ENCODE results near the gene PLD2. TPM values are rescaled to one million over a fixed set of nuclear protein-coding genes. Genes with fewer than 3 reads are reported as not detected.

The PLD2 gene
- total RNA-seq, 1 experiment from 2014 or later, result 31.7 TPM

- Mint-ChIP-seq H3K9me3 (ENCODE audit: unreplicated experiment) (no peaks in the 10 kb centered on the region), H3K27me3 (ENCODE audit: insufficient read depth, unreplicated experiment) (no peaks in the 10 kb centered on the region), H3K4me1 (ENCODE audit: insufficient read depth, unreplicated experiment) (no peaks in the 10 kb centered on the region), H3K27ac (ENCODE audit: low read depth, unreplicated experiment) (no peak overlapping the region), H3K36me3 (ENCODE audit: insufficient read depth, unreplicated experiment) (peaks cover 75% of the 10 kb centered on the region), H3K4me3 (ENCODE audit: unreplicated experiment) (no peak overlapping the region)
- ChIA-PET CTCF (interaction anchor here (0.5 to 0.7 kb wide), 2 partner anchors 26 to 1321 kb away, joined by 3 read pairs; no protein-coding TSS in a partner anchor), POLR2A (no interaction called here)
- no peak for TF ChIP-seq CTCF (IDR thresholded peaks at IDR 0.05; ENCODE audit: unreplicated experiment)
- intact Hi-C loops (cut with micrococcal nuclease), result no loop called here
- BruUV-seq (replicated peaks), result no TSS peak
- no peak for DNase-seq (ENCODE audit: unreplicated experiment)
These were observed 8.2 kb downstream of the PLD2 start for GRCh38 chr17:4815043-4815675.

- Mint-ChIP-seq H3K36me3 (ENCODE audit: insufficient read depth, unreplicated experiment) (peaks cover 74% of the 10 kb centered on the region), H3K9me3 (ENCODE audit: unreplicated experiment) (no peaks in the 10 kb centered on the region), H3K27ac (ENCODE audit: low read depth, unreplicated experiment) (no peak overlapping the region), H3K4me3 (ENCODE audit: unreplicated experiment) (no peak overlapping the region), H3K4me1 (ENCODE audit: insufficient read depth, unreplicated experiment) (no peaks in the 10 kb centered on the region), H3K27me3 (ENCODE audit: insufficient read depth, unreplicated experiment) (no peaks in the 10 kb centered on the region)
- POLR2A ChIA-PET, result interaction anchor here (0.7 to 0.8 kb wide), 2 partner anchors 9 to 71 kb away, joined by 3 read pairs; no protein-coding TSS in a partner anchor
- no peak for TF ChIP-seq CTCF (IDR thresholded peaks at IDR 0.05; ENCODE audit: unreplicated experiment)
- intact Hi-C loops (cut with micrococcal nuclease), result no loop called here
- DNase-seq (ENCODE audit: unreplicated experiment), result no peak
- CTCF ChIA-PET, result interaction anchor here (0.7 kb wide), 1 partner anchor 64 kb away, joined by 3 read pairs; no protein-coding TSS in a partner anchor
- no TSS peak for BruUV-seq (replicated peaks)
These were observed 9.9 kb downstream of the PLD2 start for GRCh38 chr17:4816826-4817225.

GRCh38 chr17:4818276-4818675 is 11.3 kb downstream of the PLD2 start:
- TF ChIP-seq CTCF (IDR thresholded peaks at IDR 0.05; ENCODE audit: unreplicated experiment), result no peak
- no peak overlapping the region for H3K4me3 Mint-ChIP-seq (ENCODE audit: unreplicated experiment)
- H3K9me3 Mint-ChIP-seq (ENCODE audit: unreplicated experiment), result no peaks in the 10 kb centered on the region
- BruUV-seq (replicated peaks), result no TSS peak
- H3K4me1 Mint-ChIP-seq (ENCODE audit: insufficient read depth, unreplicated experiment), result no peaks in the 10 kb centered on the region
- intact Hi-C loops (cut with micrococcal nuclease), result no loop called here
- H3K36me3 Mint-ChIP-seq (ENCODE audit: insufficient read depth, unreplicated experiment), result peaks cover 63% of the 10 kb centered on the region
- ChIA-PET POLR2A (no interaction called here), CTCF (interaction anchor here (1.4 kb wide), 1 partner anchor 39 kb away, joined by 3 read pairs; no protein-coding TSS in a partner anchor)
- no peak overlapping the region for H3K27ac Mint-ChIP-seq (ENCODE audit: low read depth, unreplicated experiment)
- H3K27me3 Mint-ChIP-seq (ENCODE audit: insufficient read depth, unreplicated experiment), result no peaks in the 10 kb centered on the region
- no peak for DNase-seq (ENCODE audit: unreplicated experiment)

- no peak for TF ChIP-seq CTCF (IDR thresholded peaks at IDR 0.05; ENCODE audit: unreplicated experiment)
- intact Hi-C loops (cut with micrococcal nuclease), result no loop called here
- ChIA-PET CTCF (no interaction called here), POLR2A (interaction anchor here (0.6 to 1.8 kb wide), 3 partner anchors 16 to 1931 kb away, joined by 3 to 8 read pairs (median 3); partner anchors contain the start of gene PLD2)
- BruUV-seq (replicated peaks), result no TSS peak
- Mint-ChIP-seq H3K27ac (ENCODE audit: low read depth, unreplicated experiment) (no peak overlapping the region), H3K36me3 (ENCODE audit: insufficient read depth, unreplicated experiment) (peaks cover 36% of the 10 kb centered on the region), H3K4me1 (ENCODE audit: insufficient read depth, unreplicated experiment) (no peaks in the 10 kb centered on the region), H3K4me3 (ENCODE audit: unreplicated experiment) (no peak overlapping the region), H3K9me3 (ENCODE audit: unreplicated experiment) (no peaks in the 10 kb centered on the region), H3K27me3 (ENCODE audit: insufficient read depth, unreplicated experiment) (no peaks in the 10 kb centered on the region)
- DNase-seq (ENCODE audit: unreplicated experiment), result no peak
These were observed 15.9 kb downstream of the PLD2 start for GRCh38 chr17:4822835-4823234.
